Left ventricle myocardium superior (tissue), 1 donor: ENCODE measurements around the gene HIPK2. TPM values are rescaled to one million over a fixed set of nuclear protein-coding genes. Genes with fewer than 3 reads are reported as not detected.

ENCODE experiments used
- ATAC-seq: fragments of 200-7000 bp; cut with Tn5 transposase; one replicate; pipeline ENCODE4 v1.9.1; 2020; ENCODE audit warnings: mild to moderate bottlenecking, moderate library complexity
- DNase-seq: peaks from one replicate; pipeline ENCODE4 v3.0.0-alpha.2; 2020
- intact Hi-C: fragments of 100-400 bp; cut with micrococcal nuclease; formaldehyde crosslinking; loops from one replicate; pipeline ENCODE4 v1.11.0; 2022
- total RNA-seq: library from RNA; stranded (reverse); fragmentation: NEBNext Ultra II Directional; extraction: Animal tissue kit (Norgen Biotek cat#: 25700); gene quantifications from one replicate; pipeline ENCODE4 v1.2.1, GENCODE V29; 2021
- donor health status: DM: no; HTN: yes; CAD: no; lungs with severe emphysema.

HIPK2 gene
- total RNA-seq, 1 donor from 2014 or later = 103 TPM

DNA sequence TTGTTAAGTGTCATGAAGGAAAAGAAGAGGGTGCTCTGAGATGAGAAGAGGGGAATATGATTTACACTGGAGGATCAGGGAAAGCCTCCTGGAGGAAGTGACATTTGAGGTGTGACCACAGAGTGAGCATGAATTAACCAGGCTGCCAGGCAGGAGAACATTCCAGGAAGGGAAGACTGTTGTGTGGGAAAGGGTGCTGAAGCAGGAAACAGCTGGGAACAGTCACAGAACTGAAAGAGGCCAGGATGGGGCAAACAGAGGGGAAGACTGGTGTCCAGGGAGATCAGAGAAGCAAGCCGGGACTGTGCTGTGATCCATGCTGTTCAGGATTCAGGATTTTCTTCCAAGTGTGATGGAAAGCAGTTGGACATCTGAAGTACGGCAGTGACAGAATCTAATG is 14.9 kb downstream of the HIPK2 start:
- ATAC-seq = peak; percentile 61
- DNase-seq = no peak
- intact Hi-C loops = no loop called here

DNA sequence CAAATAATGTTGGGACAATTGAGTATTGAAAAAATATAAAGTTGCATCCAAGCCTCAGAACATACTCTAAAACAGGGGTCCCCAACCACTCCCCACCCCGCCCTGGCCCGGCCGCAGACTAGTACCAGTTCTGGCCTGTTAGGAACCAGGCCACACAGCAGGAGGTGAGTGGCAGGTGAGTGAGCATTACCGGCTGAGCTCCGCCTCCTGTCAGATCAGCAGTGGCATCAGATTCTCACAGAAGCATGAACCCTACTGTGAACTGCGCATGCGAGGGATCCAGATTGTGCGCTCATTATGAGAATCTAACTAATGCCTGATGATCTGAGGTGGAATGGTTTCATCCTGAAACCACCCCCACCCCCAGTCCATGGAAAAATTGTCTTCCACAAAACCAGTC is 19.4 kb downstream of the HIPK2 start:
- ATAC-seq (no peak), DNase-seq (no peak)
- intact Hi-C loops = no loop called here

DNA sequence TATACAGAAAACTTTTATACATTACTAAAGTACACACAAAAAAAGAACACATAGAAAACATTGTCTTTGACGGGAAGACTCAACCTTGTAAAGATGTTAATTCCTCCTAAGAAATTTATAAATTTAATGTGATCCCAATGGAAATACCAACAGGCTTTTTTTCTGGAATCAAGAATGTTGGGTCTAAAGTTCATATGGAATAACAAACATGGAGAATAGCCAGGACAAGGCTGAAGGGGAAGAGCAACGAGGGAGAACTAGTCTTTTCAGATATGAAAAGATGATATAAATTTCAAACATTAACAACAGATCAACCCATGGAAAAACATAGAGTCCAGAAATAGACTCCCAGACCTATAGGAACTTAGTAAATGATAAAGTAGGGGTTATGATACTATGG is 19.8 kb downstream of the HIPK2 start:
- intact Hi-C loops = no loop called here
- DNase-seq = no peak
- no peak for ATAC-seq

DNA sequence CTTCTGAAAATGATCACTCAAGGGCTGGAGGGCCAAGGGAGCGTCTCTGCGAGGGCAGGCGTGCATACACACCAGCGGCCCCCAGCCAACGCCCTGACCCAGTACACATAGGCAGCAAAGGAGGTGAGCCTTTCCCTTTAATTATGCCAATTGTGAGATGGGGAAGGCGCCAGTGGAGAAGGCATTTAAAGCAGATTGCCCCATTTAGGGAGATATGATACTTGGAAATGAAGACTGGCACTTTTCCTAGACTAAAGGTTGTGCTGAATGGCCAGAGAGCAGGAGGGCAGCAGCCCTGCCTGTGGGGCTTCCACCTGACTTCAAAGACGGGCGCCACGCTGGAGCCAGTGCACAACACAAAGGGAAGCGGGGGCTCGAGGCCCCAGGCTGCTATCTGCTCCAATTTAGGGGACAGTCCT is 24.1 kb downstream of the HIPK2 start:
- DNase-seq = peak; percentile 52
- ATAC-seq = peak; percentile 70

DNA sequence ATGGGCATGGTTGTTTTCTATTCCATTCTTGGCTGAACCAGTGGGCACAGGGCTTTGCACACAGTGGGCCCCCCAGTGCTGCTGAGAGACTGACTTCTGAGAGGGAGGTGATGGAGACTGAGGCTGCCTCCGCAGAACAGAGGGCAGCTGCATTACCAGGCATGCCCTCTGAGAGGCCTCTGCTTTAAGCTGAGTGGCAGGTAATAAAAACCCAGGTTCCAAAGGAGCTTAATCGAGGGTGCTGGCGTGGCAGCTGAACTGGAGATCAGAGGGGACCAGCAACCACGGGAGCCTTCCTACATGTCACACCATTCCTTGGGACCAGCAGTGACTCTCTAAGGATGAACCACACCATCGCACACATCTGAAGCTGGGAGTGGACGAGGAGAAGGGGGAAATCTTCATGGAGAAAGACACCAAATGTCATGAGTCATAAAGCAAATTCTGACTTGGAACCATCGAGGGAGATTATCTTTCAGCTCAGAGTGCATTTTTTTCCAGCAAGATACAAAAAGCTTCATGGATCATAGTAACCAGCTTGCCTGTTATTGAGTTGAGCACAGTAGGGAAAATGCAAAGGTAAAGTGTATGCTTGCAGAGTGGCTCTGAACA is 24.6 kb downstream of the HIPK2 start:
- DNase-seq = no peak
- intact Hi-C loops = no loop called here
- peak; percentile 27 for ATAC-seq

More for the DNA sequence above, 24.1 kb downstream of the HIPK2 start:
- intact Hi-C loops = no loop called here

DNA sequence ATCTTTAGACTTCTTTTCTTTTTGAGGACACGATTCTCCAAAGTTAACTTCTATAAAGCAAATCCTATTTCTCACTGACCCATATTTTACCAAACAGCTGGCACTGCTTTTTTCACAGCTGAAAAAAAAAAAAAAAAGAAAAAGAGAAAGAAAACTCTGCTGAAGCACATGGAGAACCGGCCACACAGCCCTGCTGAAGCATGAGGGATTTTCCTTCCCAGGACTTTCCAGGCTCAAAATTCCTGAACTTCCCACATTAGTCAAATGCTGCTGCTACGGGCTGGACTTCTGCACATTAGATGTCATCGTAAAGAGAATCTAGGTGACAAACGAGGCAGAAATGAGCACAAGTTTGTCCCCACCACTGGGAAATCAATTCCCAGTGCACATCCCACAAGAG is 25.2 kb downstream of the HIPK2 start:
- DNase-seq = no peak
- intact Hi-C loops = no loop called here
- ATAC-seq = no peak

DNA sequence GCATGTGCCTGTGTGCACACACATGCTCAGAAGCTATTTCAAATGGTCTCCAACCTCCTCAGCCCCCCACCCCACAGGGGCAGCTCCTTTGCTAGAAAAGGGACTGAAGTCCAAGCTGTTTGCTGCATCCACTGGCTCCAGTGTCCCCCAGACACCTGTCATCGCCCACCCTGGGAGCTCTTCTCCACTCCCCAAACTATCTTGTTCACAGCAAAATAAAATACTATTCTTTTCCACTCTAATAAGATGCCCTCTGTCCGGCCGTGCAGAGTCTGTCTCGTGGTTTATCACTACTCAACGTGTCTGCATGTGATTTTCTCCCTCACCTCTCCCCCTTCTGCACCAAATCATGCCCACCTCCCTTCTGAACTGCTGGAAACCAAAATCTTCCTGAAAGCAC is 25.6 kb downstream of the HIPK2 start:
- ATAC-seq (no peak), DNase-seq (no peak)
- intact Hi-C loops = no loop called here

DNA sequence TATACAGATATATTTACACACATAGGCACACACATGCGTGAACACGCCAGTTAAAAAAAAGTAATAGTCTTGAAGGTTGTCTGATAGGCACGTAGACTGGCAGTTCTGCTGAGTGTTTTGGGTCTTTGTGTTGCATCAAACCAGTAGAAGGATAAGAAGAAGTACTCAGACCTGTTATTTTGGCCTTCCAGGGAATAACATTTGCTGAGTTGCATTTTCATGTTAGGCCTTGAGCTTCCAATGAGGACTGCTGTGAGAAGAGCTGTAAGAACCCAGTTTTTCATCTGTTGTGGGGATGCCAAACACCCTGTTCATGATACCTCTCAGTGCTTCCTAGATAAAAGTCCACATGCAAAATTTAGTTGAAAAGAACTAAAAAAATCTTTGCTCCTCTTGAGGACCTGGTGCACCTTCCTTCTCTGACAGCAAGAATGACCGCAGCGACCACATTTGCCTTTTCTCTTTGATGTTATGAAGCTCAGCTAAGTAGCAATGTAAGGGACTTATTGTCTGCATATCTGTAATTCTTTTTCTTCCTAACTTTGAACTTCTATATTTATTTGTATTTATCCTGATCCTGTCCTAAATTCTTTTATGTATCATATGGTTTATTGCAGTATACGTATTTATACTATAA is 27.2 kb downstream of the HIPK2 start:
- ATAC-seq (no peak), DNase-seq (no peak)
- intact Hi-C loops = no loop called here

DNA sequence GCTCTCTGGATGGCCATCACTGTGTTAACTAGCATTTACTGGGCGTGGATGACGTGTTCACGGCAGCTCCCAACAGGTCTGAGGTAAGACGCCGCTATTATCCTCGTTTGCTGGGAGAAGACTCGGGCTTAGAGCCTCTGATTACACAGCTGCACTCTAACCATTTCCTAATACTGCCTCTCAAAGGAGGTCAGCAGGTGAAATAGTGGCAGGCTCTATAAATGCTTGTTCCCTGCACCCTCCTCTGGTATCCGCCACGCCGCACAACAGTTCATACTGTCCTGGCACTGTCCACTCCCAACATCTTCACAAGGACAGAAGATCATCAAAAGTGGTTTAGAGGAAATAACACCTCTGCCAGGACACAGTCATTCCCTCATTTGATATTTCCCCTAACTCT is 28.3 kb downstream of the HIPK2 start:
- DNase-seq (no peak), ATAC-seq (peak; percentile 21)

DNA sequence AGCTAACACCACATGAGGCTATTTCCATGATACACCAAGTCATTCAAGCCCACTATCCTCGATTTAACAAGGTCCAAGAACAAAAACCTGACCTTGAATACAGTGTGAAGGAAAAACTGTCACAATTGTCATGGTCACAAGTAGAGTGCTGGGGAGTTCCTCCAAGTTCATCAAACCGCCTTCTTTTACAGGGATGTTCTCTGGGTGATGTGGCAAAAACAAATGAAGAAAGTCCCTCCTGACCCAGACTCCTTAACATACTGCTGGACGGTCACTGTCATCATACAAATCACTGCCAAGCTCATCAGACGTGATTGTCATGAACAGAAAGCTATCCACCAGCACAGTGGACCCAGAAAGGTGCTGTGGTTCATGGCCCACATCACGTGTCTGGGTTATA is 28.9 kb downstream of the HIPK2 start:
- ATAC-seq (no peak), DNase-seq (no peak)
- intact Hi-C loops = no loop called here

More for the DNA sequence above, 28.3 kb downstream of the HIPK2 start:
- intact Hi-C loops = no loop called here

DNA sequence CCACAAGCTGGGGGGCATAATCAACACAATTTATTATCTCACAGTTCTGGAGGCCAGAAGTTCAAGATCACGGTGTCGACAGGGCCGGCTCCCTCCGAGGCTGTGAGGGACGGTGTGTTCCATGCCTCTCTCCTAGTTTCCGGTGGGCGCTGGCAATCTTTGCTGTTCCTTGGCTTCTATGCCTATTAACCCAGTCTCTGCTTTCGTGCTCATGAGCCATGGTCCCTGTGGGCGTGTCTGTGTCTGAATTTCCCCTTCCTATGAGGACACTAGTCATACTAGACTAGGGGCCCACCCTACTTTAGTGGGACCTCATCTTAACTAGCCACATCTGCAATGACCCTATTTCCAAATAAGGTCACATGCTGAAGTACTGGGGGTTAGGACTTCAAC is 29.4 kb downstream of the HIPK2 start:
- peak; percentile 18 for ATAC-seq
- intact Hi-C loops = no loop called here
- no peak for DNase-seq

DNA sequence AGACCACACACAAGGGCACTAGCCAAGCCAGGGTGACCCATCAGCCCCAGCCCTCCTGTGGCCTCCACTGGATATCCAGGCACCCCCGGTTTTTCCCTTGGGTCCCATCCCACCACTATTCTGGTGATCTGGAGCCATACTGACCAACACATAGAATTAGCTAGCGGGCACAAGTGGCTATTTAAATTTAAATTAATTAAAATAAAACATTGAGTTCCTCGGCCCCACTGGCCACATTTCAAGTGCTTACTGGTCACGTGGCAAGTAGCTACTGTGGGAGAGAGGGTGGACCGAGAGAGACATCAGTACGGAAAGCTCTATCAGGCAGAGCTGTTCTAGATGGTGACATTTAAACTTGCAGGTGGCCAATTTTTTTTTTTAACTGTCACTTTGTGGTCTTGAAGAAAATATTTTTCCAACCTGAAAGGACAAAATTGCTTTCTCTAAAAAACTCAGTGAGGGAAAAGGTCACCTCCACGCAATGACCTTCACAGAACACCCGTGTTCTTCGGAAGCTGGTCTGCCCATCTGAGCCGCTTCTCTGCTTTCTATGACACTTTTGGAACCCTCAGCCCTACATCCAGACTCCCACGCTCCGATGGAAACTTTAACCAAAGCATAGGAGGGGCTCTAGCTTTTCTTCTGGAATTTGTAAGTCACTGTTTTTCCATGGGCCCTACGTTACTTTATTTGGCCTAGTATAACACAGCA is 30.0 kb downstream of the HIPK2 start:
- DNase-seq (no peak), ATAC-seq (no peak)
- intact Hi-C loops = no loop called here

DNA sequence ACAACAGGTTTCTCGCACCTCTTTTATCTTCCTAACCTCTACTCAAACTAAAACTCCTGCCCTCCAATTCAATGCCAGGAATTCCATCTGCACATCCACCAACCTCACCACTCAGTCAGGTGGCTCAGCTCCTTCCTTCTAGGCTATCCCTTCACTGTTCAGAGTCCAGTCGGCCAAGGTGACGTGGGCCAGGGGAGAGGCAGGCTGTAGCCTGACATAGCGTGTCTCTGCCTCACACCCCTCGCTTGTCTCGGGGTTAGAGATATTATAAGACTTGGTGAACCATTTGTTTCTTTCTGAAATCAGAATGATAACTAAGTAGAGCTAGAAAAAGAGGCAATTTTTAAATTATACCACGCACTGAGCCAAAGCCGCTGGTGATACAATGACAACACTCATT is 31.1 kb downstream of the HIPK2 start:
- ATAC-seq = peak; percentile 34
- no peak for DNase-seq
- intact Hi-C loops = no loop called here

DNA sequence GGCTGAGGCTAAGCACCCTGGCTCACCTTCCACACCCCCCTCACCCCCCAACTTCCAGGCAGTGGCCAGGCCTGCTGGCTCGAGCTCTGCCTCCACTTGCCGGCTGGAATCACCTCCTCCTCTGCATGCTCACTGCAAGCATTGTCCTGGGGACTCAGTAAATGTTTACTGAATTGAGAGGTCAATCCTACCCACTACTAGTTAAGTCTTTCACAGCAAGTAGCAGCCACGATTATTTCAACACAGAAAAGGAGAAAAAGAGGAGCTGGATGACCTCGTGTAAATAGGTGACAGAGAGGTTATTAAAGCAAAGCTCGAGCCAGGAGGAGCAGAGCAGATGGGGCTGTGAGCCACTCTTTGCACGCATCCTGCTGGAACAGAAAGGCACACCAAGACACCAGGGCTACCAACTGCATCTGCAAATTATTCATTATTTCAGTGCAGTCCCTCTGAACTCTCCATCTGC is 32.1 kb downstream of the HIPK2 start:
- intact Hi-C loops = no loop called here
- DNase-seq (peak; percentile 58), ATAC-seq (peak; percentile 52)

DNA sequence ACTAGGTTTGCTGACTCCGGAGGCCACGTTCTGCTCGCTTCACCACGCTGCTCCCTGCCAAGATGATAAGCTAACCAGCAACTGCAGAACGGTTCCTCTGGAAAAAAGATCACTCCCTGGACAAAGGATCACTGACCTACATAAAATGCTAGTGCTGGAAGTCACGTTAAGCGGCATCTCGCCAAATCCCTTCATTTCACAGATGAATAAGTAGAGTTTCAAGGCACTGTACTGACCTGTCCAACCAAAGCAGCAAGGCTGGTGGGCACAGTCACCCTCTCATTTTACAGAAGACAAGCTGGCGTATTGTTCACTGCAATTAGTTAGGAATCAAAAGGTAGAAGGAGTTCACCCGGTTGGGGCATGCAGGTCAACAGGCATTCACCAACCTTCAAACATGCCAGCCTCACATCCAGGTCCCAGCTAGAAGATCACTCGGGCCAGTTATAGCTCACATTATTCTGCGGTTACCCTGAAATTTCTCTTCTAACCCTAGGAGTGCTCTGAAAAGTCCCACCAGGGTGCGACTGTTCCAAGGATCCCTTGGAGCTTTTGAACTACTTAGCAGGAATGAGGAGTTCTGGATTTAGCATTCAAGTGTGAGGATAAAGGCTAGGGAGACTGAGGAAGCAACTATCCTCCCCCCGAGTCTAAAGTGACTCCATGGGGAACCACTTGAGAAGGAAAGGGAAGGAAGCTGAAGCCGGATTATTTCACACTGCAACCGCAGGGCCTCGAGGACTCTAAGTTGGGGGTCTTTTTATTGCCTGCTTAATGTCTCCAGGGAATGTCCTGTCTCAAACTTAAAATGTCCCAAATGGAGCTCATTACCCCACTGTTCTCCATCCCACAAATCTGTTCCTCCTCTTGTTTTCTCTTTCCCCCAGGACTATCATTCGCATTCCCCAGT is 32.8 kb downstream of the HIPK2 start:
- ATAC-seq = peak; percentile 25
- intact Hi-C loops = no loop called here
- peak; percentile 67 for DNase-seq

DNA sequence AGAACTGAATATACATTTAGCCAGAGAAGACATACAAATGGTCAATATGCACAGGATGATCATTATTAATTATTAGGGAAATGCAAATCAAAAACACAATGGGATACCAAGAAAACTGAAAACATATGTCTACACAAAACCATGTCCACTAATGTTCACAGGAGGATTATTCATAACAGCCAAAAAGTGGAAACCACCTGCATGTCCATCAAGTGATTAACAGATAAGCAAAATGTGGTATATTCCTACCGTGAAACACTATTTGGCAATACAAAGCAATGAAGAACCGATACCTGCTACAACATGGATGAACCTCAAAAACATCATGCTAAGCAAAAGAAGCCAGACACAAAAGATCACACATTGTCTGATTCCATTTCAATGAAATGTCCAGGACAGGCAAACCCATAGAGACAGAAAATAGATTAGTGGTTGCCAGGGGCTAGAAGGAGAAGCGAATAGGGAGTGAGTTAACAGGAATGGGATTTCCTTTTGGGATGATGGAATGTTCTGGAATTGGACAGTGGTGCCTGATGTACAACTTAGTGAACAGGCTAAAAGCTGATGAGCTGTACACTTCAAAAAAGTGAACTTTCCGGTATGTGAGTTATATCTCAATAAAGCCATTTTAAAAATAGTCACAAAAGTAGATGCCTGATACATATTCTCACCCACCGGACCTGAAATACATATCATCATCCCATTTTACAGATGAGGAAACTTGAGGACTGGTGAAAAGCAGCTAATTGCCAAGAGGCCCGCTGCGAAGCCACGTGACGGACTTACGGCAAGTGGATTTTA is 33.6 kb downstream of the HIPK2 start:
- intact Hi-C loops = no loop called here
- no peak for ATAC-seq
- no peak for DNase-seq

DNA sequence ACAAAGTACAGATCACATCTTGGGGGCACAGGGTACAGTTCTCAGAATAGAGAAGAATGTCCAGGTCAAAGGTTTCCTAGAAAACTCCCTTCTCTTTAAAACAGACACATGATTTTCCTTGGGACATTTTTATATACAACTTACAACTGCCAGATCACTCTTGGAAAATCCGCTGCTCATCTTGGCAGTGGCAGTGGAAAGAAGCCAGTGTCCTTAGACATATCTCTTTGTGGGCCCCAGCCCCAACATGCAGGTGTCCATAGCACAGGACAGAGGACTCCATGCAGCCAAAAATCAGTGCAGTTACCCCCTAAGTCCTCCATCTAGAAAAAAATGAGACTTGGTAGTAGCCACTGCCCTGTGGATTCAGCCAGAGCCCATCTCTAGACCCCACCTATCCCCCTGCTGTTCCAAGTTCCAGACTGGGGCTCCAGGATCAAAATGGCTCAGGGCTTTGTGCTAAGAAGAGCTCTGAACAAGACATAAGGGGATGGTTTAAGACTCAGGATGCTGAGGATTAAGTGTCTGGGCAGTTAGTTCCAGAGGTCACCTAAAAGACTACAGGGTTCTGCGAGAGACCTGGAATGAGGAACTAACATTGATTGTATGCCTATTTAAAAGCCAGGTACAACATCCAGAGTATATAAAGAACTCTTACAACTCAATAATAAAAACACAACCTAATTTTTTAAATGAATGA is 34.4 kb downstream of the HIPK2 start:
- intact Hi-C loops = no loop called here
- DNase-seq = no peak
- ATAC-seq = peak; percentile 16

DNA sequence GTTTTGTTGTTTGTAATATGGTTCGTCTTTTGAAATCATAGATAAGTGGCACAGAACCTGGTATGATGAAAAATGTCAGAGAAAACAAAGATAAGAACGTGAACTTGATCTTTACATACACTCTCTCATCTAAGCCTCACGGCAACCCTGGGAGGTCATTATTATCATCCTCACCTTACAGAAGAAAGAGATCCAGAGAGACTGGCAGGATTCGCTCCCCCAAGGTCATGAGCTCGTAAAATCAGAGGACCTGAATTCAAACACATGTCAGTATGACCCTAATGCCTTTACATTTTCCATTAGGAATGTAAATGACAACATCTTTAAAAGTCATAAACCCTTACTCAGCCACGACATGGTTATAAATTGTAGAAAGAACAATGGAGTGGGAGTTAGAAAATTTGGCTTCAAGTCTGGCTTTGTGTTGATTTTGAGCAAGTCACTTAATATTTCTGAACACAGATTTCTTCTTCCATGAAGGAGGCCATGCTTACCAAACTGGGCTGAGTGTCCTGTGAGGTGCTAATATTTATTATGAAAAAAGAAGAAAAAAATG is 35.9 kb downstream of the HIPK2 start:
- intact Hi-C loops = no loop called here
- no peak for ATAC-seq

More for the DNA sequence above, 35.9 kb downstream of the HIPK2 start:
- DNase-seq = no peak
